NCI-H146 treated with DMSO at 0.1 percent for 48 hours (cell line): ENCODE data around the gene NAAA.
"Not testable (repeated sequence)": the region's sequence is repeated elsewhere in the genome, so short reads cannot be mapped to it uniquely, and the experiment has no call there.

Experiments used
- DNase-seq: peaks from one replicate; lab custom pipeline; 2025; ENCODE audit not compliant: unreplicated experiment; lab: John Stamatoyannopoulos, UW

The NAAA gene

GRCh38 chr4:75940692-75941253, at the start of gene NAAA:
NAAA (minus strand) TSS chr4:75941013; CDS start chr4:75940949, 64 bp downstream.
- peak; percentile 63 for DNase-seq

GRCh38 chr4:75989846-75990528, 49.2 kb upstream of the NAAA start:
- no peak for DNase-seq

DNA sequence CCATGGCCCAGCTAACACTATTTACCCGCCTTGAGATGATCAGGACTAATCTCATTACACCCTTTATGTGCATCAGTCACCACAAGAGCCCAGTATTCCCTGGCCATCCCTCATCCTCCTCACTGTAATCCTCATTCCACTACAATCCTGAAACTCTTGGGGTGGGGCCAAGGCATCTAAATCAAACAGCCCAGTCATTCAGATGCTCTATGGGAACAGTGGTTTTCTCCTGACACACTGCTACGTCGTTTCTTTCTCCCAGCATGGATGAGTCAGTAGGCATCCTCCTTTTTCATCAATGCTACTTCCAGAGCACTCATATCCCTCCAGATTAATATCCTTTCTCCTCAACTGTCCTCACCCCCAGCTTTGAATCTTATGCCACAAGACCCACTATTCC, 44.3 kb upstream of the NAAA start:
- no peak for DNase-seq

DNA sequence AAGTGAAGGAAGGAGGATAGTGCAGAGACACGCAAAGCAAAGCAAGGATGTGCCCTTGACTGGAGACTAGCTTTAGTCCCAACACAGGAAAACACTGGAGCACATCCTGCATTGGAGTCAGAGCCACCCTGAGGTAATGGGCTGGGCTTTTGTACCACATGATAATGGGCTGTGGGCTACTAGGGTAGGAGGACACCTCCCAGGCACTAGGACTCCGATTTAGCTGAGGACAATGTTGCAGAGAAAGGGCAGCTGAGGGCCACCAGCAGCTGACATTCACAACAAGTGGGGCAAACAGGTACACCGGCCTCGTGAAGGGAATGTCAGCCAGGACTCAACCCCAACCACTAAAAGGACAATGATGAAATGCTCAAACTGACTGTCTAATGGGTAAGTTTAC, 39.8 kb upstream of the NAAA start:
- DNase-seq: no peak

- DNase-seq: no peak
Observed at GRCh38 chr4:75976177-75976576, 35.4 kb upstream of the NAAA start.

DNA sequence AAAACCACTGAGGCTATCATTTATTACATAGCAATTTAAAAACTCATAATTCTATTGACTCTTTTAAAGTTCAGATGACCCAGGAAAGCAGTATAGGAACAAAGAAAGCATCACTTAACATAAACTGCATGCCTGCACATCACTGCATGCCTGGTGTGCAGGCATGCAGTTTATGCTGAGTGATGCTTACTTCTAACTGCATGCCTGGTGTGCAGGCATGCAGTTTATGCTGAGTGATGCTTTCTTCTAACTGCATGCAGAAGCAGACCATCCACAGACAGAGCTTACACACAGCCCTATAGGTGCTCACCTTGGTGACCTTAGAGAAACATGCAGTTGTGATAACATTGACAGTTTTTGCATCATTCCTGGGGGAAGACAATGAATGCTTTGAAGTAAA, 33.0 kb upstream of the NAAA start:
- DNase-seq: no peak

- DNase-seq: no peak
Observed at GRCh38 chr4:75968084-75968483, 27.3 kb upstream of the NAAA start.

DNA sequence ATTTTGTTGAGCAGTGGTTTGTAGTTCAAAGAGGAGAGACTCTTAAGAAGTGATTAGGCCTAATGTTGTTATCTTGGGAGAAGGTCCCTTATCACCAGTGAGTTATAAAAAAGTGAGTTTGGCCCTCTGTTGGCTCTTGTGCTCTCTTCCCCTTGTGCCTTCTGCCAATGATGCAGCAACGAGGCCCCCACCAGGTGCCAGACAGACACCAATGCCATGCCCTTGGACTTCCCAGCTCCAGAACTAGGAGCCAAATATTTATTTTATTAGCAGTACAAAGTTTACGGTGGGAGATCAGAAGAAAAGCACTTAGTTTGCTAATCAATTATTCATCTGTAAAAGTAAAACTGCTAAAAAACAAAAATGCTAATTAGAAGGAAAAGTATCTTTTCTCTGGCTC, 22.7 kb upstream of the NAAA start:
- no peak for DNase-seq

GRCh38 chr4:75962072-75962471, 21.3 kb upstream of the NAAA start:
- DNase-seq: not testable (repeated sequence)

DNA sequence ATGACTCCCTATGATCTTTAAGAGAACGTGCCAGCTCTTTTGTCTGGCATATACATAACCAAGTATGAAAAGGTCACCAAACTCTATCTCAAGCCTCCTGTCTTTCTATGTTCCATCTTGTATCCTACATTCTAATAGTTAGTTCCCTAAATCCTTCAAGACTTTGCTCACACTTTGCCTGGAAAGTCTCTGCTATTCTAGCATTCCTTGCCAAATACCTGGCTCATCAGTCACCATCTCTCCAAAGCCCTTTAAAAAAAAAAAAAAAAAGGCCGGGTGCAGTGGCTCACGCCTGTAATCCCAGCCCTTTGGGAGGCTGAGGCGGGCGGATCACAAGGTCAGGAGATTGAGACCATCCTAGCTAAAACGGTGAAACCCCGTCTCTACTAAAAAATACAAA, 17.7 kb upstream of the NAAA start:
- not testable (repeated sequence) for DNase-seq

DNA sequence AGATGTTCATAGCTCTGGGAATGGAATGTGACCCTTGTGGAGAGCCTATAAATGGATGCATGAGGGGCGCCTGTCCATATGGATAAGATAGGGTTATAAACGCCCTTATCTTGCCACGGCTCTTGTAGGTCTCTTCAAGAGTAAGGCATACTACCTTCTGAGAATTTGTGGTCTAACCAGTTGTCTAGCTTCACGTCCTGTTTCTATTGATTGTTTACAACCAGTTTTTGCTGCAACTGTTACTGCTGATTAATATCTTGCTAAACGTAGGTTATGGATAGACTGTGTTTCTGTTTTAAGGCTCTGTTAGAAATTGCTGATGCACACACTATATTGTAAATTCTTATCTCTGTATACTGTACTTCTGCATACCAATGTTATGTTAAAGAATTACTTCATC, 14.0 kb upstream of the NAAA start:
- not testable (repeated sequence) for DNase-seq

- no peak for DNase-seq
Observed at GRCh38 chr4:75953509-75953908, 12.7 kb upstream of the NAAA start.

DNA sequence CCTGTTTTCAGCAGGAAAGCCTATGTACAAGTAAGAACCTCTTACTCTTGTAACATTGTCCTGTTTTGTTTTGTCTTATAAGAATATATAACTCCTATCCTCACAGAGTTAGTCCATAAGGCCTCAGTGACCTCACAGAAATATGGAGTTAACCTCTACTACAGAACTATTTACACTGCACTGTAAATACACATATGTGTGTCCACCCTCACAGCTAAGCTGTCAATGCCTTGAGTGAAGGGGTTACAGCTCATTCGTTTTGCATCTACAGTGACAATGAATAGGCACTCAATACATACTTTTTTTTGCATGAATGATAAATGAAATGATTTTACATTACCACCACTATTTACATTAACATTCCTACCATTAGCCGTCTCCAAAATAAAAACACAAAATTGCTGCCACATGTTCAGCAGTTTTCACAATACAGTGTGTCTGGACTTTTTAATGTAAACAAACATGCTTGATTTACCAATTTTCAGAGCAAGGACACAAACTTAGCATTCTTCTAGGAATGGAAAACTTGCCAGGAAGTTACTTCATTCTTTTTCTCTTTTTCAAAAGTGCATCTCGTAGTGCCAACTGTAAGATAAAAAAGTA, 9.5 kb upstream of the NAAA start:
- DNase-seq: no peak

- no peak for DNase-seq
Observed at GRCh38 chr4:75948822-75949444, 8.1 kb upstream of the NAAA start.

DNA sequence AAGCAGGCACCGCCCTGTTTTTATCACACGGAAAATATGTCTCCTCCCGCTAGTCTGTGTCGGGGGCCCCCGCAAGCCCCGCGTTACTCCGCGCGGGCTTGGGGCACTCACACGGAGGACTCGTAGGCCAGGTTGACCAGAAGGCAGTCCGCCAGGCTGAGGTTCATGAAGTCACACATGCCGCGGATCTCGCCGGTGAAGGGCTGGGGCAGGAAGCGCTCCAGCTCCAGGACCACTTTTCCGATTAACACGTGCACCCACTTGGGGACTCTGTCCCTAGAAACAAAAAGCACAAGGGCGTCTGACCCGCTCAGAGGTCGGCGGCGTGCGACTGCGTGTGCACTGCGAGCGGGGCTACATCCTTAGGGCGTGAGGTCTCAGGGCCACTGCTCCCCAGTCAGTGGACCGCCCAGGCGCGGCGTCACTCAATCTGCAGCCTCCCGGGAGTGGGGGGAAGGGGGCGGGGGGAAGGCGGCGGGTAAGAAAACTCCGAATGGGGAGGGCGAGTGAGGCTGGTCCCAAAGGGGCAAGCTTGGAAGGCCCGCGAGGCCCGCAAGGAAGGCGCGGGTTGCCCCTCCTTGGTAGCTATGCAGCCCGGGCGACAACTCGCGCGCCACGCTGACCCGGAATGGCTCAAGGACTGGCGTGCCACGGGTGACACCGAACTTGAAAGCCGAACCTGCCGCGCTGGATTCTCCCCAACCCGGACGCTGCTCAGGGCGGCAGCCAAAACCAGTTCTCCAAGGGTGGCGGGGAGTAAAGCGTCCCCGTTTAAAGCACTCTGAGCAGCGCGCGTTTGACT, 722 bp downstream of the NAAA start:
- peak; percentile 24 for DNase-seq

DNA sequence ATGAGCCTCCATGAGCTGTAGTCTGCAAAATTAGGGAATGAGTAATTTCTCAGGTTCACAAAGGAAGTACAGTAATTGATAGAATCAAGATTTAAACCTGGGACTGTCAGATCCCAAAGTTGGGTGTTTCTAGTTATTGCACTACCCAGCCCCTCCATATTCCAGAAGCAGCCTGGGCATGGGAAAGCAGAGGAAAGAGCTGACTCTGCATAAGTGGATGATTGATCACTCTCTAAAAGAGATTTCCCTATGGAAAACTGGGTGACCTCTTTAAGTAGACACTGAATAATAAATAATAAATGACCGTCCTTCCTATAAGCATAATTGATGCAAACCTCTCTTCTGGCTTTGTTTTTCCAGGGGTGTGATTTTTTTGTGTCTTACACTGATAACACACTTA, 5.2 kb downstream of the NAAA start:
- no peak for DNase-seq

- no peak for DNase-seq
Observed at GRCh38 chr4:75930152-75930551, 10.7 kb downstream of the NAAA start.

DNA sequence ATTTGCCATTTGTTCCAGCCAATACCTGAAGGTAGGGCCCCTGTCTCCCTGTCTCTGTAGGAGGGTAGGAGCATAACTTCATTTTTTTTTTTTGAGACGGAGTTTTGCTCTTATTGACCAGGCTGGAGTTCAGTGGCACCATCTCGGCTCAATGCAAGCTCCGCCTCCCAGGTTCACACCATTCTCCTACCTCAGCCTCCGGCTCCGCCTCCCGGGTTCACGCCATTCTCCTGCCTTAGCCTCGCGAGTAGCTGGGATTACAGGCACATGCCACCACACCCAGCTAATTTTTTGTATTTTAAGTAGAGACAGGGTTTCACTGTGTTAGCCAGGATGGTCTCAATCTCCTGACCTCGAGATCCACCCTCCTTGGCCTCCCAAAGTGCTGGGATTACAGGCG, 15.9 kb downstream of the NAAA start:
- DNase-seq: peak; percentile 85

GRCh38 chr4:75924309-75924827, 16.4 kb downstream of the NAAA start:
- peak; percentile 96 for DNase-seq

DNA sequence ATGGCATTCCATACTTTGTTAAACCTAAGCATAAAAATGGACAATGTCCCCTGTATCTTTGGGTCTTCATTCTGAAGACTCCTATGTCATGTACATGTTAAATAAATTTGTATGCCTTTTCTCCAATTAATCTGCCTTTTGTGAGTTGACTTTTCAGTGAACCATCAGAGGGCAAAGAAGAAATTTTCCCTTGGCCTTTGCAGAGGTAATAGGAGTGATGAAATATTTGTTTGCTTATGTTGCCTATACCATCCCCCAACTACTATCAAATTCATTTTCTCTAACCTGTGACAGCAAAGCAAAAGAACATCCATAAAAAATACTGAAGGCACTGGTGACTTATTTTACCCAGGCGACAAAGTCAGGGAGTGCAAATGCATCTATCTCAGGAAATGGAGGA, 18.2 kb downstream of the NAAA start:
- no peak for DNase-seq

- no peak for DNase-seq
Observed at GRCh38 chr4:75921910-75922309, 18.9 kb downstream of the NAAA start.
